ENCODE measurements around the gene GABRA4. TPM values are rescaled to one million over a fixed set of nuclear protein-coding genes. Genes with fewer than 3 reads are reported as not detected.

Gene GABRA4
- total and polyA plus RNA-seq, 10 of the 15 experiments (the other 5 are each of a cell fraction or from before 2014, with no cell fraction given) = 0.69 to 14.6 (median 1.1) TPM

- Histone ChIP-seq H3K27ac (ENCODE audit: control insufficient read depth, insufficient read depth) (no peak overlapping the region), H3K27me3 (replicated peaks in 1 of 2; ENCODE audit: control insufficient read depth in 2 of 2, insufficient read depth in 2 of 2, low read length in 1 of 2) (no peaks in the 10 kb centered on the region), H2AFZ (ENCODE audit: control insufficient read depth, low read depth, low read length) (no peak overlapping the region), H3K9ac (ENCODE audit: control insufficient read depth, insufficient read depth, low read length) (no peak overlapping the region), H3K36me3 (ENCODE audit: control insufficient read depth in 2 of 2, insufficient read depth in 2 of 2, low read length in 1 of 2) (no peaks in the 10 kb centered on the region), H3K4me3 (no peak overlapping the region), H4K20me1 (ENCODE audit: control insufficient read depth, insufficient read depth) (no peaks in the 10 kb centered on the region), H3K9me3 (replicated peaks; ENCODE audit: control insufficient read depth, insufficient read depth, low read length) (no peaks in the 10 kb centered on the region), H3K4me2 (ENCODE audit: control insufficient read depth, insufficient read depth) (no peak overlapping the region), H3K4me1 (ENCODE audit: control insufficient read depth, insufficient read depth, low read length) (no peaks in the 10 kb centered on the region), H3K79me2 (ENCODE audit: control insufficient read depth, insufficient read depth, low read length) (no peaks in the 10 kb centered on the region)
- no TSS peak for BruUV-seq (replicated peaks)
- SMC1A ChIA-PET (ENCODE audit: uncharacterized antibody, unreplicated experiment) = interaction anchor here (0.9 to 3.8 kb wide), 12 partner anchors 8 to 142 kb away, joined by 3 to 19 read pairs (median 6); no protein-coding TSS in a partner anchor
- in situ Hi-C loops (cut with MboI) (no loop called here), intact Hi-C loops (cut with micrococcal nuclease; ENCODE audit: unreplicated experiment) (no loop called here)
- CTCF ChIA-PET = interaction anchor here (0.5 to 2.3 kb wide), 5 partner anchors 12 to 492 kb away, joined by 3 to 6 read pairs (median 4); no protein-coding TSS in a partner anchor
- RAD21 ChIA-PET (ENCODE audit: unreplicated experiment) = interaction anchor here (0.6 to 4.2 kb wide), 6 partner anchors 9 to 31 kb away, joined by 3 to 30 read pairs (median 3); no protein-coding TSS in a partner anchor
- FAIRE-seq = no peak
- POLR2A ChIA-PET = interaction anchor here (0.6 to 1.3 kb wide), 3 partner anchors 17 to 41 kb away, joined by 3 to 4 read pairs (median 4); no protein-coding TSS in a partner anchor
- WGBS (ENCODE audit: insufficient coverage, insufficient replicate concordance, low lambda C conversion rate, missing lambda C conversion rate) = 77% methylated on average over 4 of the region's 4 CpGs
- no peak for DNase-seq (ENCODE audit: low read depth, low spot score)
- ATAC-seq = no peak
- no peak for TF ChIP-seq ZNF24 (IDR thresholded peaks at IDR 0.05)
- TF ChIP-seq NR2F1 (conservative IDR thresholded peaks at IDR 0.05) = no peak
- TF ChIP-seq, protein P1, sequence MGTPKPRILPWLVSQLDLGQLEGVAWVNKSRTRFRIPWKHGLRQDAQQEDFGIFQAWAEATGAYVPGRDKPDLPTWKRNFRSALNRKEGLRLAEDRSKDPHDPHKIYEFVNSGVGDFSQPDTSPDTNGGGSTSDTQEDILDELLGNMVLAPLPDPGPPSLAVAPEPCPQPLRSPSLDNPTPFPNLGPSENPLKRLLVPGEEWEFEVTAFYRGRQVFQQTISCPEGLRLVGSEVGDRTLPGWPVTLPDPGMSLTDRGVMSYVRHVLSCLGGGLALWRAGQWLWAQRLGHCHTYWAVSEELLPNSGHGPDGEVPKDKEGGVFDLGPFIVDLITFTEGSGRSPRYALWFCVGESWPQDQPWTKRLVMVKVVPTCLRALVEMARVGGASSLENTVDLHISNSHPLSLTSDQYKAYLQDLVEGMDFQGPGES (IDR thresholded peaks at IDR 0.05) = no peak
- TF ChIP-seq MTA3 (IDR thresholded peaks at IDR 0.05; ENCODE audit: borderline replicate concordance, low read length) = no peak
- TF ChIP-seq, protein P2, sequence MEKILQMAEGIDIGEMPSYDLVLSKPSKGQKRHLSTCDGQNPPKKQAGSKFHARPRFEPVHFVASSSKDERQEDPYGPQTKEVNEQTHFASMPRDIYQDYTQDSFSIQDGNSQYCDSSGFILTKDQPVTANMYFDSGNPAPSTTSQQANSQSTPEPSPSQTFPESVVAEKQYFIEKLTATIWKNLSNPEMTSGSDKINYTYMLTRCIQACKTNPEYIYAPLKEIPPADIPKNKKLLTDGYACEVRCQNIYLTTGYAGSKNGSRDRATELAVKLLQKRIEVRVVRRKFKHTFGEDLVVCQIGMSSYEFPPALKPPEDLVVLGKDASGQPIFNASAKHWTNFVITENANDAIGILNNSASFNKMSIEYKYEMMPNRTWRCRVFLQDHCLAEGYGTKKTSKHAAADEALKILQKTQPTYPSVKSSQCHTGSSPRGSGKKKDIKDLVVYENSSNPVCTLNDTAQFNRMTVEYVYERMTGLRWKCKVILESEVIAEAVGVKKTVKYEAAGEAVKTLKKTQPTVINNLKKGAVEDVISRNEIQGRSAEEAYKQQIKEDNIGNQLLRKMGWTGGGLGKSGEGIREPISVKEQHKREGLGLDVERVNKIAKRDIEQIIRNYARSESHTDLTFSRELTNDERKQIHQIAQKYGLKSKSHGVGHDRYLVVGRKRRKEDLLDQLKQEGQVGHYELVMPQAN (conservative IDR thresholded peaks at IDR 0.05) = no peak
Measured at GRCh38 chr4:46979726-46980125, 13.7 kb downstream of the GABRA4 start.
